Endothelial cell of umbilical vein (primary cell): ENCODE results near the gene RGS11. TPM values are rescaled to one million over a fixed set of nuclear protein-coding genes. Genes with fewer than 3 reads are reported as not detected.

Experiments used
- BruUV-seq: library from RNA; stranded (reverse); fragments of 400-500 nt; replicated peaks from 2 replicates; lab custom pipeline; 2021; lab: Mats Ljungman, UMichigan
- CTCF ChIA-PET: fragments of 300-600, 350-600 bp; sonication (Branson Sonifier 250); formaldehyde crosslinking; loops from one replicate; lab custom pipeline; 2021; ENCODE audit warnings: antibody characterized with exemption, inconsistent platforms; lab: Charles Lee
- POLR2A ChIA-PET: fragments of 300-600, 350-600 bp; sonication (Branson Sonifier 250); formaldehyde crosslinking; loops from one replicate; lab custom pipeline; 2021; ENCODE audit warnings: antibody characterized with exemption, inconsistent platforms; lab: Charles Lee
- DNase-seq: peaks from one replicate; pipeline ENCODE4 v3.0.0-alpha.2; 2011; ENCODE audit warnings: low read depth, low spot score
- FAIRE-seq: peaks from 2 replicates; lab custom pipeline; 2011; peaks lifted over from hg19 to GRCh38; lab: Jason Lieb, UNC
- H2AFZ ChIP-seq: 2 replicates; pipeline ENCODE4 v1.6.0; 2012; ENCODE audit warnings: low read depth, low read length, control low read depth, inconsistent platforms
- H3K27ac ChIP-seq: 2 replicates; pipeline ENCODE4 v1.5.1; 2011; ENCODE audit warnings: low read depth, mild to moderate bottlenecking, control low read depth, low read length, moderate library complexity; ENCODE audit not compliant: insufficient read depth
- H3K27me3 ChIP-seq, 2 experiments: 2 replicates each; pipeline versions ENCODE4 v1.6.0 to v1.6.1; 2011; ENCODE audit warnings: low read length in 2 of 2, mixed read lengths in 1 of 2; ENCODE audit not compliant: control insufficient read depth in 2 of 2, insufficient read depth in 2 of 2
- H3K36me3 ChIP-seq, 2 experiments: 2 replicates in 1 of 2; 3 replicates in 1 of 2; pipeline ENCODE4 v1.5.1; 2011; ENCODE audit warnings: low read length in 2 of 2, mild to moderate bottlenecking in 1 of 2, moderate library complexity in 1 of 2; ENCODE audit not compliant: control insufficient read depth in 2 of 2, insufficient read depth in 2 of 2; ENCODE audit errors: extremely low read depth in 1 of 2
- H3K4me1 ChIP-seq: 3 replicates; pipeline ENCODE4 v1.5.1; 2011; ENCODE audit warnings: mild to moderate bottlenecking, low read length; ENCODE audit not compliant: control insufficient read depth, insufficient read depth; ENCODE audit errors: extremely low read depth
- H3K4me2 ChIP-seq: 2 replicates; pipeline ENCODE4 v1.6.1; 2011; ENCODE audit warnings: low read length, control low read depth, mixed read lengths; ENCODE audit not compliant: insufficient read depth
- H3K4me3 ChIP-seq, 3 experiments: fragments of 200-600 bp in 1 of 3; sonication (generic), shearing (Covaris generic) in 1 of 3; replicated peaks in 1 of 3; 2 replicates each; pipeline ENCODE4 v1.5.1; 2011 to 2016; ENCODE audit warnings: control low read depth in 3 of 3, low read length in 3 of 3, mild to moderate bottlenecking in 2 of 3, inconsistent platforms in 1 of 3, low read depth in 1 of 3, moderate library complexity in 1 of 3; ENCODE audit not compliant: insufficient read depth in 1 of 3
- H3K79me2 ChIP-seq: 2 replicates; pipeline ENCODE4 v1.6.0; 2012; ENCODE audit warnings: low read length, inconsistent platforms; ENCODE audit not compliant: control insufficient read depth, insufficient read depth
- H3K9ac ChIP-seq: replicated peaks from 2 replicates; pipeline ENCODE3; 2011; ENCODE audit warnings: low read length, control low read depth; ENCODE audit not compliant: insufficient read depth; ENCODE audit errors: extremely low read depth
- H3K9me1 ChIP-seq: replicated peaks from 3 replicates; pipeline ENCODE4 v1.6.0; 2011; ENCODE audit warnings: mild to moderate bottlenecking, low read length; ENCODE audit not compliant: control insufficient read depth, insufficient read depth; ENCODE audit errors: extremely low read depth
- H3K9me3 ChIP-seq: replicated peaks from 2 replicates; pipeline ENCODE4 v1.5.1; 2012; ENCODE audit warnings: low read length, inconsistent platforms; ENCODE audit not compliant: control insufficient read depth, insufficient read depth
- H4K20me1 ChIP-seq: replicated peaks from 2 replicates; pipeline ENCODE3; 2011; ENCODE audit warnings: mild to moderate bottlenecking, low read length; ENCODE audit not compliant: control insufficient read depth, insufficient read depth; ENCODE audit errors: extremely low read depth
- CTCF ChIP-seq, 2 donors: IDR thresholded peaks; 1 replicate in 1 of 2; 2 replicates in 1 of 2; pipeline ENCODE4 v1.5.1; 2011; ENCODE audit warnings: low read length in 2 of 2, mild to moderate bottlenecking in 2 of 2, moderate library complexity in 2 of 2, control low read depth in 1 of 2, inconsistent platforms in 1 of 2, low read depth in 1 of 2; ENCODE audit not compliant: insufficient read depth in 1 of 2; ENCODE audit errors: extremely low read depth in 1 of 2
- EZH2 ChIP-seq: IDR thresholded peaks from 2 replicates; pipeline ENCODE4 v1.6.1; 2012; ENCODE audit warnings: borderline replicate concordance, low read depth, mild to moderate bottlenecking, moderate library complexity, low read length, inconsistent platforms; ENCODE audit not compliant: severe bottlenecking
- FOS ChIP-seq: IDR thresholded peaks from 2 replicates; pipeline ENCODE4 v1.6.1; 2011; ENCODE audit warnings: mild to moderate bottlenecking, low read length, moderate library complexity, borderline replicate concordance; ENCODE audit not compliant: insufficient read depth
- GATA2 ChIP-seq: IDR thresholded peaks from 2 replicates; pipeline ENCODE4 v1.7.0; 2011; ENCODE audit warnings: low read depth, mild to moderate bottlenecking, moderate library complexity, mixed read lengths, low read length; ENCODE audit not compliant: insufficient read length, insufficient read depth
- JUN ChIP-seq: IDR thresholded peaks from 2 replicates; pipeline ENCODE4 v1.6.1; 2011; ENCODE audit warnings: borderline replicate concordance, low read depth; ENCODE audit not compliant: insufficient read length, insufficient read depth
- MAX ChIP-seq: IDR thresholded peaks from 2 replicates; pipeline ENCODE4 v1.6.1; 2011; ENCODE audit not compliant: insufficient read depth, insufficient read length
- MYC ChIP-seq: IDR thresholded peaks from one replicate; pipeline ENCODE4 v1.6.1; 2011; ENCODE audit warnings: mild to moderate bottlenecking, low read depth, low read length
- POLR2A ChIP-seq: IDR thresholded peaks from 2 replicates; pipeline ENCODE4 v1.6.1; 2012; ENCODE audit warnings: low read depth, mild to moderate bottlenecking, control low read depth, low read length
- POLR2AphosphoS5 ChIP-seq: IDR thresholded peaks from 2 replicates; pipeline ENCODE4 v1.6.1; 2012; ENCODE audit warnings: low read depth, mild to moderate bottlenecking, control low read depth, low read length, moderate library complexity; ENCODE audit not compliant: insufficient read depth
- dilution Hi-C: fragments of 300-500 bp; cut with MboI; formaldehyde crosslinking; loops from one replicate; pipeline ENCODE4 v1.15.0; 2019; ENCODE audit warnings: low sequenced_read_pairs; ENCODE audit not compliant: extremely low pct_ligation_motif_present
- intact Hi-C: fragments of 100-400 bp; cut with micrococcal nuclease; formaldehyde crosslinking; loops from one replicate; pipeline ENCODE4 v1.10.0; 2022
- polyA plus RNA-seq, 4 experiments: library from polyadenylated mRNA; depleted of rRNA in 3 of 4; stranded (reverse) in 3 of 4; unstranded in 1 of 4; fragments of >200 nt; gene quantifications; 2 replicates each; pipeline versions ENCODE4 v1.2.1 to v1.2.3, GENCODE V29; 2011 to 2012; ENCODE audit warnings: missing spikeins in 1 of 4
- total RNA-seq: library from RNA; stranded (reverse); gene quantifications from 2 replicates; pipeline ENCODE4 v1.2.3, GENCODE V29; 2021

The RGS11 gene
- total and polyA plus RNA-seq, 2 donors (not counting 3 experiments of a cell fraction or from before 2014, with no cell fraction given) = 3.0 to 4.9 TPM

GRCh38 chr16:262121-262745, 13.5 kb downstream of the RGS11 start:
- TF ChIP-seq CTCF (IDR thresholded peaks at IDR 0.05; ENCODE audit: extremely low read depth in 1 of 2, insufficient read depth in 1 of 2, low read depth in 1 of 2, low read length in 2 of 2) (no peak), EZH2 (no peak), FOS (no peak)
- no peak overlapping the region for H2AFZ ChIP-seq
- no peak for FAIRE-seq
- no peaks in the 10 kb centered on the region for H3K4me1 ChIP-seq
- CTCF ChIA-PET = no interaction called here
- H3K9ac ChIP-seq = no peak overlapping the region
- H3K9me1 ChIP-seq = no peaks in the 10 kb centered on the region
- DNase-seq = no peak
- peaks cover 0 to 20% of the 10 kb centered on the region in 2 experiments for H3K36me3 ChIP-seq
- no peak overlapping the region for H3K27ac ChIP-seq
- no peaks in the 10 kb centered on the region for H3K27me3 ChIP-seq
- POLR2A ChIA-PET = no interaction called here
- dilution Hi-C loops = no loop called here
- intact Hi-C loops = no loop called here
- no peaks in the 10 kb centered on the region for H3K9me3 ChIP-seq
- H3K4me2 ChIP-seq = no peak overlapping the region
- no peak overlapping the region for H3K4me3 ChIP-seq
- no peaks in the 10 kb centered on the region for H4K20me1 ChIP-seq
- H3K79me2 ChIP-seq = no peaks in the 10 kb centered on the region
- BruUV-seq = no TSS peak

- FAIRE-seq (no peak), DNase-seq (no peak)
- no TSS peak for BruUV-seq
- CTCF ChIA-PET = no interaction called here
- peaks cover 0 to 20% of the 10 kb centered on the region in 2 experiments for H3K36me3 ChIP-seq
- POLR2A ChIA-PET = no interaction called here
- no peak overlapping the region for H3K4me3 ChIP-seq
- H3K9me3 ChIP-seq = no peaks in the 10 kb centered on the region
- dilution Hi-C loops (no loop called here), intact Hi-C loops (no loop called here)
- no peak for TF ChIP-seq MAX
- no peak for TF ChIP-seq MYC
- no peak for TF ChIP-seq POLR2A
- no peak for TF ChIP-seq GATA2
- TF ChIP-seq JUN = no peak
- TF ChIP-seq CTCF (IDR thresholded peaks at IDR 0.05; ENCODE audit: extremely low read depth in 1 of 2, insufficient read depth in 1 of 2, low read depth in 1 of 2, low read length in 2 of 2) = no peak
- TF ChIP-seq POLR2AphosphoS5 = no peak
- TF ChIP-seq EZH2 = no peak
- no peak for TF ChIP-seq FOS
- H2AFZ ChIP-seq = no peak overlapping the region
- no peak overlapping the region for H3K9ac ChIP-seq
- no peaks in the 10 kb centered on the region for H3K79me2 ChIP-seq
- no peak overlapping the region for H3K4me2 ChIP-seq
- H3K4me1 ChIP-seq = no peaks in the 10 kb centered on the region
- no peaks in the 10 kb centered on the region for H3K9me1 ChIP-seq
- H3K27ac ChIP-seq = no peak overlapping the region
- H4K20me1 ChIP-seq = no peaks in the 10 kb centered on the region
- no peaks in the 10 kb centered on the region for H3K27me3 ChIP-seq
Measured at GRCh38 chr16:261031-261691, 14.6 kb downstream of the RGS11 start.
